GM23248 (cell line): ENCODE data around the gene LMF1. TPM values are rescaled to one million over a fixed set of nuclear protein-coding genes. Genes with fewer than 3 reads are reported as not detected.

Experiments used
- DNase-seq: peaks from one replicate; pipeline ENCODE4 v3.0.0-alpha.2; 2015
- H2AFZ ChIP-seq: fragments of 200-600 bp; sonication (generic); 2 replicates; pipeline ENCODE4 v1.6.1; 2016; ENCODE audit warnings: antibody characterized with exemption
- H3F3A ChIP-seq: fragments of 200-600 bp; sonication (generic); 2 replicates; pipeline ENCODE4 v1.6.1; 2016; ENCODE audit warnings: mild to moderate bottlenecking, antibody characterized with exemption, mixed run types; ENCODE audit not compliant: insufficient read depth
- H3K27ac ChIP-seq: fragments of 200-600 bp; sonication (generic); 2 replicates; pipeline ENCODE4 v1.5.1; 2016; ENCODE audit warnings: mild to moderate bottlenecking
- H3K27me3 ChIP-seq: fragments of 200-600 bp; sonication (generic); replicated peaks from 2 replicates; pipeline ENCODE4 v1.6.1; 2016; ENCODE audit warnings: mild to moderate bottlenecking; ENCODE audit not compliant: insufficient read depth
- H3K36me3 ChIP-seq: fragments of 200-600 bp; sonication (generic); 2 replicates; pipeline ENCODE4 v1.6.1; 2016; ENCODE audit warnings: low read depth, mild to moderate bottlenecking
- H3K4me1 ChIP-seq: fragments of 200-600 bp; sonication (generic); 2 replicates; pipeline ENCODE4 v1.6.1; 2016; ENCODE audit warnings: mild to moderate bottlenecking; ENCODE audit not compliant: insufficient read depth
- H3K4me2 ChIP-seq: fragments of 200-600 bp; sonication (generic); one replicate; pipeline ENCODE4 v1.6.1; 2016; ENCODE audit warnings: mild to moderate bottlenecking; ENCODE audit not compliant: unreplicated experiment
- H3K4me3 ChIP-seq: fragments of 200-600 bp; sonication (generic); 2 replicates; pipeline ENCODE4 v1.5.1; 2016; ENCODE audit warnings: mild to moderate bottlenecking
- H3K79me2 ChIP-seq: fragments of 200-600 bp; sonication (generic); 2 replicates; pipeline ENCODE4 v1.6.1; 2016; ENCODE audit warnings: mild to moderate bottlenecking; ENCODE audit not compliant: insufficient read depth
- H3K9ac ChIP-seq: fragments of 200-600 bp; sonication (generic); 2 replicates; pipeline ENCODE4 v1.6.1; 2016; ENCODE audit warnings: mild to moderate bottlenecking
- H3K9me2 ChIP-seq: fragments of 200-600 bp; sonication (generic); 2 replicates; pipeline ENCODE4 v1.6.1; 2016; ENCODE audit warnings: mixed run types, mild to moderate bottlenecking, moderate library complexity; ENCODE audit not compliant: insufficient read depth
- H3K9me3 ChIP-seq: fragments of 200-600 bp; sonication (generic); one replicate; pipeline ENCODE4 v1.6.1; 2017; ENCODE audit warnings: low read depth
- H4K20me1 ChIP-seq: fragments of 200-600 bp; sonication (generic); 2 replicates; pipeline ENCODE4 v1.6.0; 2016; ENCODE audit not compliant: insufficient read depth
- EZH2 ChIP-seq: fragments of 200-600 bp; sonication (generic); IDR thresholded peaks from 2 replicates; pipeline ENCODE4 v1.6.1; 2018; ENCODE audit warnings: antibody characterized with exemption, mild to moderate bottlenecking; ENCODE audit not compliant: insufficient read depth, poor library complexity, severe bottlenecking
- EZH2phosphoT487 ChIP-seq: fragments of 200-600 bp; sonication (generic); IDR thresholded peaks from 2 replicates; pipeline ENCODE4 v1.6.1; 2018; ENCODE audit warnings: antibody characterized with exemption, moderate library complexity, mild to moderate bottlenecking, low read depth; ENCODE audit not compliant: insufficient read depth
- WGBS, 2 experiments: methylation state at CpG; one replicate each; pipeline ENCODE4 v1.1.6; 2015 to 2017; ENCODE audit warnings: low lambda C conversion rate in 2 of 2, low coverage in 1 of 2; ENCODE audit errors: missing lambda C conversion rate in 2 of 2; 5-methylcytosine and 5-hydroxymethylcytosine counted together
- in situ Hi-C: fragments of 300-500 bp; cut with MboI; formaldehyde crosslinking; loops from 2 replicates; pipeline ENCODE4 v1.15.0; 2020
- polyA plus RNA-seq: library from polyadenylated mRNA; unstranded; fragments of >200 nt; fragmentation: Nextera tagmentation; extraction: Ambion mirVana; gene quantifications from 2 replicates; pipeline ENCODE4 v1.2.1, GENCODE V29; 2016
- total RNA-seq: library from RNA; depleted of rRNA; stranded (reverse); fragments of >200 nt; shearing (Covaris generic); gene quantifications from 2 replicates; pipeline ENCODE4 v1.2.3, GENCODE V29; 2014

The LMF1 gene
- total and polyA plus RNA-seq, 2 experiments from 2014 or later = 23.1 to 53.0 TPM

DNA sequence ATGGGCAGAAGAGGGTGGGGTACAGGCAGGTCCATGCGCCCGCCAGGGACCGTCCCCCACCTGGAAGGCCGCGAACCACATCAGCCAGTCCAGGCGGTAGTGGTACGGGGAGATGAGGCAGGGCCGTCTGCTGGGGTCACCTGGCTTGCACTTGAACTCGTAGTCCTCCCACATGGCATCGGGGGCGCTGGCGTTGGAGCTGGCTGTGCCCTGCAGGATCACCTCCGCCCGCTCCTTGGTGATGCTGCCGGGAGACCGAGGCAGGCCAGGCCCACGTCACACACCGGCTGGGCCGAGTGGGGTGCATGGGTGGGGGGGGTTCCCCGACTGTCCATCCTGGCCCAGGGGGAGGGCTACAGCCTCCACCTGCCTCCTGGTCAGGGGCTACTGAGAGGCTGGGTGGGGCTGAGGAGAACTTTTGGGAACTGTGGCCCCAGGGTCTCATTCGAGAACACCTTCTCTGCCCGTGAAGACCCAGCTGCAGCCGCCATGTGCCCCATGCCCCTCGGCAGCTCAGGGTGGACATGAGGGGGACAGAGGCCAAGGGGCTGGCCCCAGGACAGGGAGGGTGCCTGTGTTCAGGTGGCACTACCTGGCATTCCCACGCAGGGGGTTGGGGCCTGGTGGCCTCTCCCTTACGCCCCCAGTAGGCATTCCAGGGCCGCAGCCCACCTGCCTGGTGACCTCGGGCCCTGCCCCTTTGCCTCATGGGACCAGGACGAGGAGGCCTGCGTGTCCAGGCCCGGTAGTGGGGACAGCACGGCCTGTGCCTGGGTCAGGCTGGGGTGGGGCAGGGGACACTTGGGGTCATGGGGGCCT, 100.8 kb downstream of the LMF1 start:
- in situ Hi-C loops = no loop called here
- DNase-seq = no peak
- no peaks in the 10 kb centered on the region for H3K9me3 ChIP-seq
- TF ChIP-seq EZH2phosphoT487 (no peak), EZH2 (no peak)
- no peaks in the 10 kb centered on the region for H3K27me3 ChIP-seq
- no peak overlapping the region for H3K4me3 ChIP-seq
- no peaks in the 10 kb centered on the region for H4K20me1 ChIP-seq
- no peaks in the 10 kb centered on the region for H3K9me2 ChIP-seq
- no peaks in the 10 kb centered on the region for H3F3A ChIP-seq
- H3K4me1 ChIP-seq = no peaks in the 10 kb centered on the region
- H3K4me2 ChIP-seq = no peak overlapping the region
- 91% methylated on average over 26 to 31 of the region's 32 CpGs for WGBS, 2 experiments
- H3K9ac ChIP-seq = no peak overlapping the region
- no peaks in the 10 kb centered on the region for H3K36me3 ChIP-seq
- no peaks in the 10 kb centered on the region for H3K79me2 ChIP-seq
- no peak overlapping the region for H2AFZ ChIP-seq
- no peak overlapping the region for H3K27ac ChIP-seq

DNA sequence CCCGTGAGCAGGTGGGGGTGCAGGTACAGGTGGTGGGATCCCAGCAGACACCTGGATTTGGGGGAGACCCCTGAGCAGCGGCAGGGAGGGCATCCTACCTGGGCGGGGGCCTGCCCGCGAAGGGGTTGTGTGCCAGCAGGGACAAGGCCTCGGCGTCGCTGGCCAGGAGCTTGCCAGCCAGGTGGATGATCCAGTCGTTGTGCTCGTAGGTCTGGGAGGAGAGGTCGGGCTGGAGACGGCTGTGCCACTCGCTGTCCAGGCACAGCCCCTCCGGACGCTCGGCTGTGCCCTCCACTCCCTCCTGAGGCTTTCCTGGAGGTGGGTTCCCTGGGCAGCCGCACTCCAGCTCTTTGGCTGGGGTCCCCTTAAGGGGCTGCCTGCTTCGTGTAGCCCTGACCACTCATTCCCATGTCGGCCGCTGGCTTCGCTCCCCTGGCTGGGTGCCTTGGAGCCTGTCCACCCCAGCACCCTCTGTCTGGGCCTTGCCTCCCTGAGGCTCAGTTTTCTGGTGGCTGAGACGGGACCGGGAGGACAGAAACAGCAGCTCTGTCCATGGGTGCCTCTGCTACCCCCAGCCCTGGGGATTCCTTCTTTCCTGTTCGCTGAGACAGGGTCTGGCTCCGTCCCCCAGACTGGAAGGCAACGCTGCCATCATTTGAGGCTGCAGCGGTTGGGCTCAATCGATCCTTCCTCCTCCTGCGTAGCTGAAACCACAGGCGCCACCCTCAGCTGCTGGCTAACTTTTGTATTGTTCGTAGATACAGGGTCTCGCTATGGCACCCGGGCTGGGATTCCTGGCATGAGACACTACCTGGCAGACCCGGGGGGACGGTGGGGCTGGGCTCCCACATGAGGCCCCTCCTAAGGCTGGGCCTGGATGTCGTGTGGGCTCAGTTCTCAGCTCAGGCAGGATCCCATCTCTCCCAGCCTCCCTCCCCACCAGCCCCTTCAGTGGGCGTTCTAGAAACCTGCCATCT, 101.7 kb downstream of the LMF1 start:
- no peaks in the 10 kb centered on the region for H3F3A ChIP-seq
- no peak overlapping the region for H3K9ac ChIP-seq
- H3K27ac ChIP-seq = no peak overlapping the region
- in situ Hi-C loops = no loop called here
- H3K9me2 ChIP-seq = no peaks in the 10 kb centered on the region
- no peak for DNase-seq
- H3K79me2 ChIP-seq = no peaks in the 10 kb centered on the region
- H2AFZ ChIP-seq = no peak overlapping the region
- 90 to 94% methylated on average over 35 to 36 of the region's 37 CpGs for WGBS, 2 experiments
- no peaks in the 10 kb centered on the region for H3K36me3 ChIP-seq
- TF ChIP-seq EZH2phosphoT487 = no peak
- no peak for TF ChIP-seq EZH2
- no peaks in the 10 kb centered on the region for H3K27me3 ChIP-seq
- no peak overlapping the region for H3K4me3 ChIP-seq
- no peaks in the 10 kb centered on the region for H3K4me1 ChIP-seq
- H4K20me1 ChIP-seq = no peaks in the 10 kb centered on the region
- no peak overlapping the region for H3K4me2 ChIP-seq
- no peaks in the 10 kb centered on the region for H3K9me3 ChIP-seq

DNA sequence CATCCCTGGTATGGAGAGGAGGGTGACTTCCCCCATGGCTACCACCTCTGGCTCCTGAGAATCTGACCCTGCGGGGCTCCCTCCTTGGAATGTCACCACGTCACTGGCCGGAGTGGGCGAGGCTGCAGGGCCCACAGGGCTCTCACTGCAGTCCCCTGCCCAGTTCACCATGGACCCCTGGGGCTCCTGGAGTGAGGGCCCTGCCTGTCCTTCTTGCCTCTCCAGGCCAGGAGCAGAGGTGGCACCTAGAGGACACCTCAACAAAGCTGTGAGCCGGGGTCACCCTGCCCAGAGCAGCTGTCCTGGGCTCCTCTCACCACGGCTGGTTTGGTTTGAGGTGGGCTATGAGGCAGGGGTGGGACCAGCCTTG, 102.4 kb downstream of the LMF1 start:
- no peaks in the 10 kb centered on the region for H3K27me3 ChIP-seq
- H3K9ac ChIP-seq = no peak overlapping the region
- H2AFZ ChIP-seq = no peak overlapping the region
- no peaks in the 10 kb centered on the region for H3K9me2 ChIP-seq
- no peaks in the 10 kb centered on the region for H3F3A ChIP-seq
- TF ChIP-seq EZH2 (no peak), EZH2phosphoT487 (no peak)
- no peaks in the 10 kb centered on the region for H3K4me1 ChIP-seq
- H3K79me2 ChIP-seq = no peaks in the 10 kb centered on the region
- DNase-seq = no peak
- H4K20me1 ChIP-seq = no peaks in the 10 kb centered on the region
- 92% methylated on average over 6 of the region's 6 CpGs for WGBS, 2 experiments
- no peak overlapping the region for H3K4me3 ChIP-seq
- H3K9me3 ChIP-seq = no peaks in the 10 kb centered on the region
- no peaks in the 10 kb centered on the region for H3K36me3 ChIP-seq
- H3K4me2 ChIP-seq = no peak overlapping the region
- no peak overlapping the region for H3K27ac ChIP-seq
- in situ Hi-C loops = no loop called here
